GM18907 (cell line): ENCODE data around the gene ACTRT1.

Source experiments
- ATAC-seq: cut with Tn5 transposase; IDR thresholded peaks from one replicate; pipeline ENCODE4 v1.9.1; 2021; ENCODE audit warnings: mild to moderate bottlenecking, moderate library complexity; ENCODE audit not compliant: unreplicated experiment

Gene ACTRT1

GRCh38 chrX:128052303-128052702 is at the start of gene ACTRT1:
Gene ACTRT1 (minus strand): TSS chrX:128052403. CDS start chrX:128052206, 197 bp downstream.
- ATAC-seq = no peak

GRCh38 chrX:128078545-128078944 is 26.3 kb upstream of the ACTRT1 start:
- no peak for ATAC-seq

- ATAC-seq = no peak
These were observed 5.2 kb upstream of the ACTRT1 start for GRCh38 chrX:128057421-128057820.

- ATAC-seq = no peak
These were observed 677 bp downstream of the ACTRT1 start for GRCh38 chrX:128051526-128051925.

GRCh38 chrX:128035318-128035717 is 16.9 kb downstream of the ACTRT1 start:
- ATAC-seq = no peak

GRCh38 chrX:128021566-128021965 is 30.6 kb downstream of the ACTRT1 start:
- ATAC-seq = no peak

GRCh38 chrX:128020701-128021100 is 31.5 kb downstream of the ACTRT1 start:
- ATAC-seq = no peak

- ATAC-seq = no peak
These were observed 33.0 kb downstream of the ACTRT1 start for GRCh38 chrX:128019218-128019617.

- no peak for ATAC-seq
These were observed 40.2 kb downstream of the ACTRT1 start for GRCh38 chrX:128012015-128012414.

GRCh38 chrX:128007882-128008281 is 44.3 kb downstream of the ACTRT1 start:
- no peak for ATAC-seq
